Caco-2 (cell line): ENCODE data around the gene CR1L. TPM values are rescaled to one million over a fixed set of nuclear protein-coding genes. Genes with fewer than 3 reads are reported as not detected.

Experiments used
- BruUV-seq: library from RNA; stranded (reverse); fragments of 400-500 nt; replicated peaks from 2 replicates; lab custom pipeline; 2021; lab: Mats Ljungman, UMichigan
- CTCF ChIA-PET: fragments of 300-600 bp; sonication (Branson Sonifier 250); formaldehyde crosslinking; loops from one replicate; lab custom pipeline; 2022; ENCODE audit warnings: antibody characterized with exemption; lab: Charles Lee
- POLR2A ChIA-PET: fragments of 300-600 bp; sonication (Branson Sonifier 250); formaldehyde crosslinking; loops from one replicate; lab custom pipeline; 2022; ENCODE audit warnings: antibody characterized with exemption; lab: Charles Lee
- DNase-seq, 2 experiments: peaks; one replicate each; pipeline versions ENCODE4 v3.0.0 to v3.0.0-alpha.2; 2020 to 2022
- H3K27me3 ChIP-seq: replicated peaks from 2 replicates; pipeline ENCODE4 v1.6.0; 2011; ENCODE audit warnings: low read length; ENCODE audit not compliant: control insufficient read depth, insufficient read depth
- H3K36me3 ChIP-seq: 2 replicates; pipeline ENCODE4 v1.5.1; 2011; ENCODE audit warnings: low read length; ENCODE audit not compliant: control insufficient read depth, insufficient read depth
- H3K4me1 ChIP-seq: fragments of 250-450 bp; sonication (Bioruptor Pico); 2 replicates; pipeline ENCODE4 v1.5.1; 2020; ENCODE audit warnings: mild to moderate bottlenecking
- H3K4me3 ChIP-seq: 2 replicates; pipeline ENCODE4 v1.5.1; 2011; ENCODE audit warnings: low read depth, mild to moderate bottlenecking, control low read depth, low read length
- H3K9me3 ChIP-seq: fragments of 250-450 bp; sonication (Bioruptor Pico); 2 replicates; pipeline ENCODE4 v1.5.1; 2020; ENCODE audit warnings: mild to moderate bottlenecking, moderate library complexity
- H3K27ac Mint-ChIP-seq: one replicate; pipeline ENCODE4 v1.8.0; 2022; ENCODE audit warnings: mixed read lengths; ENCODE audit not compliant: unreplicated experiment
- H3K27me3 Mint-ChIP-seq: one replicate; pipeline ENCODE4 v1.8.0; 2022; ENCODE audit warnings: mixed read lengths; ENCODE audit not compliant: insufficient read depth, unreplicated experiment
- H3K36me3 Mint-ChIP-seq: one replicate; pipeline ENCODE4 v1.8.0; 2022; ENCODE audit warnings: mild to moderate bottlenecking, mixed read lengths; ENCODE audit not compliant: insufficient read depth, unreplicated experiment
- H3K4me1 Mint-ChIP-seq: one replicate; pipeline ENCODE4 v1.8.0; 2022; ENCODE audit warnings: low read depth, mixed read lengths; ENCODE audit not compliant: unreplicated experiment
- H3K4me3 Mint-ChIP-seq: one replicate; pipeline ENCODE4 v1.8.0; 2022; ENCODE audit warnings: mild to moderate bottlenecking, moderate library complexity, mixed read lengths; ENCODE audit not compliant: unreplicated experiment
- H3K9me3 Mint-ChIP-seq: one replicate; pipeline ENCODE4 v1.8.0; 2022; ENCODE audit warnings: mixed read lengths; ENCODE audit not compliant: unreplicated experiment
- CTCF ChIP-seq, 2 experiments: fragments of 200-600 bp in 1 of 2; IDR thresholded peaks; 1 replicate in 1 of 2; 2 replicates in 1 of 2; pipeline versions ENCODE4 v1.5.1 to v1.8.0; 2011 to 2022; ENCODE audit warnings: antibody characterized with exemption in 1 of 2, control low read depth in 1 of 2, inconsistent platforms in 1 of 2, low read depth in 1 of 2, low read length in 1 of 2, mild to moderate bottlenecking in 1 of 2, moderate library complexity in 1 of 2; ENCODE audit not compliant: insufficient read depth in 1 of 2, severe bottlenecking in 1 of 2, unreplicated experiment in 1 of 2
- intact Hi-C: fragments of 100-400 bp; cut with micrococcal nuclease; formaldehyde crosslinking; loops from one replicate; pipeline ENCODE4 v1.10.0; 2022; ENCODE audit not compliant: unreplicated experiment
- total RNA-seq: library from RNA; stranded (reverse); gene quantifications from 2 replicates; pipeline ENCODE4 v1.2.3, GENCODE V29; 2022

CR1L gene
- total RNA-seq, 1 experiment from 2014 or later: not detected

GRCh38 chr1:207695891-207696290, 51.0 kb downstream of the CR1L start:
- Histone ChIP-seq H3K4me3 (no peak overlapping the region), H3K9me3 (no peaks in the 10 kb centered on the region), H3K36me3 (no peaks in the 10 kb centered on the region), H3K4me1 (no peaks in the 10 kb centered on the region), H3K27me3 (no peaks in the 10 kb centered on the region; the same call in 1 of the 2 replicates)
- Mint-ChIP-seq H3K4me1 (no peaks in the 10 kb centered on the region), H3K9me3 (no peaks in the 10 kb centered on the region), H3K4me3 (no peak overlapping the region), H3K36me3 (no peaks in the 10 kb centered on the region), H3K27ac (no peak overlapping the region), H3K27me3 (peaks cover 2% of the 10 kb centered on the region)
- no peak for DNase-seq
- intact Hi-C loops: no loop called here
- ChIA-PET CTCF (interaction anchor here (0.5 kb wide), 1 partner anchor 78 kb away, joined by 3 read pairs; no protein-coding TSS in a partner anchor), POLR2A (no interaction called here)
- BruUV-seq: no TSS peak
- TF ChIP-seq CTCF (IDR thresholded peaks at IDR 0.05; ENCODE audit: insufficient read depth in 1 of 2, low read depth in 1 of 2, low read length in 1 of 2, severe bottlenecking in 1 of 2, unreplicated experiment in 1 of 2): no peak

GRCh38 chr1:207698822-207699483, 54.0 kb downstream of the CR1L start:
- ChIA-PET POLR2A (no interaction called here), CTCF (interaction anchor here (0.6 to 2.1 kb wide), 10 partner anchors 45 to 186 kb away, joined by 3 to 17 read pairs (median 4); partner anchors contain the start of gene CD46)
- no TSS peak for BruUV-seq
- no peak overlapping the region for H3K27ac Mint-ChIP-seq
- Histone ChIP-seq H3K4me3 (no peak overlapping the region), H3K36me3 (no peaks in the 10 kb centered on the region), H3K9me3 (no peaks in the 10 kb centered on the region), H3K27me3 (no peaks in the 10 kb centered on the region; the same call in 1 of the 2 replicates), H3K4me1 (no peaks in the 10 kb centered on the region)
- H3K4me3 Mint-ChIP-seq: no peak overlapping the region
- H3K27me3 Mint-ChIP-seq: no peaks in the 10 kb centered on the region
- H3K9me3 Mint-ChIP-seq: no peaks in the 10 kb centered on the region
- peak; percentile 70 to 77 for TF ChIP-seq CTCF (IDR thresholded peaks at IDR 0.05; ENCODE audit: insufficient read depth in 1 of 2, low read depth in 1 of 2, low read length in 1 of 2, severe bottlenecking in 1 of 2, unreplicated experiment in 1 of 2)
- DNase-seq: peak; percentile 59 to 74
- intact Hi-C loops: loop anchor here (1.0 to 2.0 kb wide), 3 partner anchors 44 to 120 kb away; no protein-coding TSS in a partner anchor
- H3K36me3 Mint-ChIP-seq: no peaks in the 10 kb centered on the region
- no peaks in the 10 kb centered on the region for H3K4me1 Mint-ChIP-seq

GRCh38 chr1:207702317-207702716, 57.4 kb downstream of the CR1L start:
- Mint-ChIP-seq H3K4me3 (no peak overlapping the region), H3K9me3 (no peaks in the 10 kb centered on the region), H3K27me3 (no peaks in the 10 kb centered on the region), H3K4me1 (no peaks in the 10 kb centered on the region), H3K27ac (no peak overlapping the region), H3K36me3 (no peaks in the 10 kb centered on the region)
- no peak for DNase-seq
- Histone ChIP-seq H3K4me3 (no peak overlapping the region), H3K27me3 (no peaks in the 10 kb centered on the region), H3K36me3 (no peaks in the 10 kb centered on the region), H3K9me3 (no peaks in the 10 kb centered on the region), H3K4me1 (no peaks in the 10 kb centered on the region)
- BruUV-seq: no TSS peak
- ChIA-PET POLR2A (no interaction called here), CTCF (no interaction called here)
- TF ChIP-seq CTCF (IDR thresholded peaks at IDR 0.05; ENCODE audit: insufficient read depth in 1 of 2, low read depth in 1 of 2, low read length in 1 of 2, severe bottlenecking in 1 of 2, unreplicated experiment in 1 of 2): no peak
- intact Hi-C loops: no loop called here
